Germinal center (tissue), 1 donor: ENCODE data around the gene IGF2.

ENCODE experiments used
- DNase-seq: peaks from one replicate; pipeline ENCODE4 v3.0.0; 2012; ENCODE audit warnings: mixed read lengths, low spot score

Gene IGF2

DNA sequence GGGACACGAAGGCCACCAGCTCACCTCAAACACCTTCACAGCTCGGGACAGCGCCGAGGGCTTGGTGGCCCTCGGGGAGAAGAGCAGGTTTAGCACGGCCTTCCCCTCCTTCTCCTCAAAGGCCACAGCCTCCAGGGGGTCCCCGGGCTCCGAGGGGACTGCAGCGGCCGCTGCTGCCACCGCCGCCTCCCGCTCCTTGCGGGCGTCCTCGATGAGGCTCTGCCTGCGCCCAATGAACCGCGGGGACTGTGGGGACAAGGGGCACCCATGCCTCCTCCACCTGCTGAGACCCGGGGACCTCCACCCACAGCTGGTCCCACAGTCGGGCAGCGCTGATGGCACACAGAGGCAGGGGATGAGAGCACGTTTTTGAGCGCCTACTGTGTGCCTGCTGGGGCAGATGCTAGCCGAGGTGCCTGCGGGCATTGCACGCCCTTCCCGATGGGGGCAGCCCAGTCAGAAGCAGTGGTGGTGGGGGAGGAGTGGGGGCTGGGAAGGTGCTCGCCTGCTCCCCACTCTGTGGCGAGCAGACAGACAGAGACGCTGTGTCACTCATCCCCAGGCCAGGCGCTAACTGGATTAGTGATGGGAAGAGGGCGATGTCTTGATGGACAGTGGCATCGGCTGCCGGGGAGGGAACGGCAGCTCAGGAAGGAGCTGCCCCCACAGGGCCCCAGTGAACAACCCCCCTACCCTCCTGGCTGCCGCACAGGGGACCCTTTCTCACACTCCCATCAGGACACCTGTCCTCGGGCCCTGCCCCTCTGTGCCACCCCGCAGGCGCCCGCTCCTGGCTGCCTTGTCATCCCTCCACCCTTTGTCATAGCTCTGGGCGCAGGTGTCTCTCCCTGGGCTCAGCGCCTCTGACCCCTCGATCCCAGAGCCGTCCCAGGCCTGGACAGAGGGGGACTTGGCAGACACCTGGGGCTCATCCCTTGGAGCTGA is 30.7 kb upstream of the IGF2 start:
- DNase-seq, result no peak

DNA sequence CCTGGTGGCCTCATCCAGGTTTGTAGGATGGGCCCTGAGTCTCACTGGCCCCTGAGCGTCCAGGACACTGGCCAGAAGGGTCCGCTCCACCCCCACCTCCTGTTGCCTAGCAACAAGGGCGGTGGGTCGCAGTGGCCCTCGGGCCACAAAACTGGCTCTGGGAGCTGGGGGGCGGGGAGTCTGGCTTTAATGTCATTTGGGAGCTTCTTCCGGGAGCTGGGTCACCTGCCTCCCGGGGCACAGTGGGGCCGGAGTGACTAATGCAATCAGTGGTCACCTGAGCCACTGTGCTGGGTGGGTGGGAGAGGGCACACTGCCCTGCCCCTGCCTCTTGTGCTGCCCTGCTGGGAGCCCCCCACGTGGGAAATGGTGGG is 29.8 kb upstream of the IGF2 start:
- DNase-seq, result no peak

DNA sequence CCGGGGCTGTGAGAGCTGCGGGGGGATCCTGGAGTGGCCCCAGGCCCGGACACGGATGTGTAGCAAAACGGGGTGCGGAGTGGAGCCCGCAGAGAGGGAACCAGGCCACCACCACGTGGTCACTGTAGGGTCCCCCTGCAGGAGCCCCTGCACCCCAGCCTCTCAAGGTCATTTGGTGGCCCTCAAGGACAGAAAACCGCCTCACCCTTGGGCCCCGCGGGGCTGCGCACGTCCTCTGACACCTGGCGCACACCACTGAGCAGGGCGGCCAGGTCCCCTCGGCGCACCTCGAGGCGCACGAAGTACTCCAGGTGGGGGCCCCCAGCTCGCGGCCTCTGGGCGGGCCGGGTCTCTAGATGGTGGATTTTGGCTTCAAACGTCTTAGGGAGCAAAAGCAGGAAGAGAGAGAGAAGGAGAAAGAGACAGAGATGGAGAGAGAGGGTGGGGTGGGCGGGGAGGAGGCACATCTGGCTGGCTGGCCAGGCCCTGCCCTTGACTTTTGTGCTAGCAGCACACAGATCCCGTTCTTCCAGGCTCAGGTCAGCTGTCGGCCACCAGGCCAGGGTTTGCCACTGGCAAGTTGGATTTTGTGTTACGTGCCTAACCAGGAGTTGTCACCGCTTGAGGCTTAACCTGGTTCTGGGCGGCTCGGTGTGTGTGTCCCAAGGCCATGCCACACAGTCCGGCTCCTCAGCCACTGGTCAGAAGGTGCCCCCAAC is 29.3 kb upstream of the IGF2 start:
- DNase-seq, result no peak

DNA sequence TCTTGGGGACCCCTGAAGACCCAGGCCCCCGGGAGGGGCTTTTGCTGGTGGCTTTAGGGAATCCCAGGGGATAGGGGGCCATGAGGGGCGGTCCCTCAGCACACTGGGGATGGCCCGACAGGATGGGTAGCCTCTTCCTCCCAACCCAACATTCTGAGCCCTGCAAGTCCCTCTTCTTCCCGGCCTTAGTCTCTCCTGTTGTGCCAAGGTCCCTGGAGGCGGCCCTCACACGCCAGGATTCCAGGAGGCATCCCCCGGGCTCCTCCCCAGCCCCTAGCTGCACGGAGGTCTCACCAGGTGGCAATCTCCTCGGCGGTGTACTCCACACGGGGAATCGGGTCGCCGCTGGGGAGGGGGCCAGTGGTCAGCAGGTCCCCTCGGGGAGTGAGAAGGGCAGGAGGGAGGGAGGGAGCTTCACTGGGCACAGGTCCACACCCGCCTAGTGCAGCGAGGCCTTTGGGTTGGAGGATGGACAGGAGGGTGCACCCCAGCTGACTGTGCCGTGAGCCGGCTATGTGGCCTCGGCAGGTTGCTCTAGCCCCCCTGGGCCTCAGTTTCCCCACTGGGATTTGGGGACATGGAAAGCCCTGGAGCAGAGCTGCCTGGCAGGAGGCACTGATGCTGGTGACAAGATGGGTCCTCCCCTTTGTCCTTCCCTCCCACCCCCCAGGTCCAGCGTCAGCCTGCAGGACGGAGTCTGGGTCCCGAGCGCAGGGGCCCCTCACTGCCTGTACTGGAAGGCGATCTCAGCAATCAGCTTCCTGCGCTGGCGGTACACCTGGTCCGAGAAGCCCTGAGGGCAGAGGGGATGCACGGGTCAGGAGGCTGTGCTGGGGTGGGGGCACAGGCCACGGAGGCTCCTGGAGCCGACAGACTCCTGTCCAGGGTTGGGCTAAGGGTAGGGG is 28.2 kb upstream of the IGF2 start:
- DNase-seq, result no peak

DNA sequence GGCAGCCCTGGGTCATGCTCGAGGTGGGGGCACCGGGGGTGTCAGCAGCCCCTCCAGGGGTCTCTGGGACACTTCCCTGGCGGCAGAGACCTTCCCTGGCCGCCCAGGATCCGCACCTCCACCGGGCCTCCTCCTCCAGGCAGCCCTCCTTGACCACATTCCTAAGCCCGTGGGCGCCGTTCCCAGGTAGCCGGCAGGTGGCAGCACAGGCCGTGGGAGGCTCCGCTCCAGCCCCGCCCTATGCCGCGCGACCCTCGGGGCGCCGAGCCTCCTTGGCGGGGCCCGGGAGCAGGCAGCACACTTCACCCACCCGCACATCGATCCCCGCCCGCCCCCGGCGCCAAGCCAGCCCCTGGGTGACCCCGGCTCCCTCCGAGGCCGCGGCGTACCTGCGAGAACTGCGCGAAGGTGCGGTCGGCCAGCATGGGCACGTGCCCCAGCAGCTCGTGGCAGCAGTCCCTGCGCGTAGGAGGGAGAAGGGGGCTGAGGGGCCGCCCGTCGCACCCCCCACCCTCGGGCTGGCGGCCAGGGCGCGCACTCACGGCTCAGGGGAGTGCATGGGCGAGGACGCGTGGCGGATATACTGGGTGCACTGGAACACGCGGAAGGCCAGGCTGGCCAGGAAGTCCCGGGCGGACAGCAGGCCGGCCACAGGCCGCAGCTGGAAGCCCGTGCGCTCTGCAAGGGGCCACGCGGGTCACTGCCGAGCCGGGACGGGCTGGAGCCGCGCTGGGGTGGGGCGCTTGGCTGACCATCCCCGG is 27.1 kb upstream of the IGF2 start:
- DNase-seq, result peak; percentile 55

DNA sequence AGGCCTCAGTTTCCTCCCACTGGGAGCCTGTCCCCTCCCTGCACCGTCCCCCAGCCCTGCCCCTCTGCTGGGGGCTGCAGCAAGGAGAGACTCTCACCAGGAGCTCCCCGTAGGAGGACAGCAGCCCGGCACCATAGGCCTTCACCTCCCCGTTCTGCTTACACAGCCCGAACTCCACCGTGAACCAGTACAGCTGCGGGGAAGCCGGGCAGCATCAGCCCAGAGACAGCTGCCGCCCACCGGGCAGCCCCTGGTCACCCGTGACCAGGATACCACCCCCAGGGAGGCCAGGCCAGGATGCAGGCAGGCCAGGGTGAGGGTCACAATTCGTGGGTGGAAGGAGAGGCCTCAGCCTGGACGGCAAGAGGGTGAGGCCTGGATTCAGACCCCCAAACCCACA is 26.4 kb upstream of the IGF2 start:
- no peak for DNase-seq

DNA sequence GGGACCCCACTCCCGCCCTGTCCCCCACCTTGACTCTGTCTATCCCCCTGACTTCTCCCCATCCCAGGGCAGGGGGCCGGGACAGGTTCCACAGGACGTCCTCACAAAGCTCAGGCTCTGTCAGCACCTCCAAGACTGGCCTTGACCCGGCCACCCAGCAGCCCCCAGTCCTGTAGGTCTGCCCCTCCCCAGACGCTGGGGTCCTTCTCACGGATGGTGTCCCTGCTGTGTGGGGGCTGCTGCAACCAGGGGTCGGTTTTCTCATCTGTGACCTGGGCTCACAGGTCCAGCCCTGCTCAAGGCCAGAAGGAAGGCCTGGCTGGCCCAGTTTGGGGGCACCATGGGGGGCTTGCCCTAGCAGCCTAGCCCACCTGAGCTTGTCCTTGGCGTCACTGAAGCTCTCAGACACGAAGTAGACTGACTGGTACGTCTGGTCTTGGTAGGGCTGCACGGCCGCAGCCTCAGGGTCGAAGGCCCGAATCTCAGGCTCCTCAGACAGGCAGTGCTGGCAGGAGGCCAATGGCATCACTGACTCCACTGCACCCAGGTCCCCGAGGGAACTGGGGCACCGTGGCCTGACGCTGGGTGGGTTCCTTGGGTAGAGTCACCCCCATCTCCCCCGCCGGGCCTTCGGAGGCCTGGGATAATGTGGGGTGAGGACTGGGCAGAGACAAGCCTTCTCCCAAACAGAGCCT is 25.8 kb upstream of the IGF2 start:
- no peak for DNase-seq

DNA sequence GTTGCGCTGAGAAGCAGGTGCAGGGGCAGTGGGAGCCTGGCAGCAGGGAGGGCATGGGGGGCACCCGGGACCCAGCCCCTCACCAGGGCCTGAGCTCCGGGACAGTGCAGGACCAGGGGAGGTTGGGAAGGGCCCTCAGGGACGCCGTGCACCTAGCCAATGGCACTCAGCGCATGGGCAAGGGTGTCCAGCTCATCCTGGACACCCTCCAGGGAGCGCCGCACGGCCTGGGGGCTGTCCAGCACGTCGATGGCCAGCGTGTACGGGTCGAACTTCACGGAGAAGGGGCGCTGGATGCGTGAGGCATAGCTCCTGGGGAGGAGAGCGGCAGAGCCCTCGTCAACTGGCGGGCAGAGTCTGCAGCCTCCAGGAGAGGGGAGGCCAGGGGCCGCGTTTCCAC is 24.9 kb upstream of the IGF2 start:
- DNase-seq, result no peak

DNA sequence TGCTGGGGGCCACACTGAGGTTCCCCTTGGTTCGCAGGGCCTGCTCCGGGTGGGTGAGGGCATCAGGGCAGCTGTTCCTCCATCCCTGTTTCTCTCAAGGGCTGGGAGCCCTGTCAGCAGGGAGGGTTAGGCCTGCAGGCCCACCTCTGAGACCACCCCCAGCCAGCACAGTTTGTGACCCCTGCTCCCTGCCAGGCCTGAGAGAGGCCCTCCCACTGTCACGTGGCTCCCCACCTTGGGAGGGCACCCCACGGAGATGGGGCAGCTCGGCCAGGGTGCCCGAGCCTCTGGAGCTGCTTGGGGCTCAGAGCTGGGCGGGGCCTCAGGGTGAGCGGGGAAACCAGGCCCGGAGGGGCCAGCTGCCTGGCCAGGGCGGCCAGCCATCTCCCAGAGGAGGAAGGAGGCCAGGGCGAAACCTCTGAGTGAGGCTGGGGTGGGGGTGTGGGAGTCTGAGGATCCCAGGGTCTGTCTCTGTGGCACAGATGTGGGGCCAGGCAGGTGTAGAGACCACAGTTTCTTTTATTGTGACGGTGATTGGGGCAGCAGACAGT is 24.3 kb upstream of the IGF2 start:
- DNase-seq, result no peak

DNA sequence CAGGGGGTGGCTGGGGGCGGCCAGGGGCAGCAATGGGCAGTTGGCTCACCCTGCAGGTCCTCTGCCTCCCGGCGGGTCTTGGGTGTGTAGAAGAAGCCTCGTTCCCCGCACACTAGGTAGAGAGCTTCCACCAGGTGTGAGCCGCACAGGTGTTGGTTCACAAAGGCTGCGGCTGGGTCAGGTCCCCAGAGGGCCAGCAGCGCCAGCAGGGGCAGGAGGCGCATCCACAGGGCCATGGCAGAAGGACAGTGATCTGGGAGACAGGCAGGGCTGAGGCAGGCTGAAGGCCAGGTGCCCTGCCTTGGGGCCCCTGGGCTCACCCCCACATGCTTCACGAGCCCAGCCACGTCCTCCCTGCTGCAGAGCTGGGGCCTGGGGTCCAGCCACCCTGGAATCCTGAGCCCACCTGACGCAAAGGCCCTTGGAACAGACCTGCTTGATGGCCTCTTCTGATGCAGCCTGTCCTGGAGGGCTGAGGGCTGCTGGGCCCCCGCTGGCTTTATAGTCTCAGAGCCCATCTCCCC is 21.6 kb upstream of the IGF2 start, which contains the start of gene INS:
TSS of gene INS (minus strand) at position 474 of the 524 bp plus-strand sequence. CDS start at position 236, 238 bp downstream.
- no peak for DNase-seq

DNA sequence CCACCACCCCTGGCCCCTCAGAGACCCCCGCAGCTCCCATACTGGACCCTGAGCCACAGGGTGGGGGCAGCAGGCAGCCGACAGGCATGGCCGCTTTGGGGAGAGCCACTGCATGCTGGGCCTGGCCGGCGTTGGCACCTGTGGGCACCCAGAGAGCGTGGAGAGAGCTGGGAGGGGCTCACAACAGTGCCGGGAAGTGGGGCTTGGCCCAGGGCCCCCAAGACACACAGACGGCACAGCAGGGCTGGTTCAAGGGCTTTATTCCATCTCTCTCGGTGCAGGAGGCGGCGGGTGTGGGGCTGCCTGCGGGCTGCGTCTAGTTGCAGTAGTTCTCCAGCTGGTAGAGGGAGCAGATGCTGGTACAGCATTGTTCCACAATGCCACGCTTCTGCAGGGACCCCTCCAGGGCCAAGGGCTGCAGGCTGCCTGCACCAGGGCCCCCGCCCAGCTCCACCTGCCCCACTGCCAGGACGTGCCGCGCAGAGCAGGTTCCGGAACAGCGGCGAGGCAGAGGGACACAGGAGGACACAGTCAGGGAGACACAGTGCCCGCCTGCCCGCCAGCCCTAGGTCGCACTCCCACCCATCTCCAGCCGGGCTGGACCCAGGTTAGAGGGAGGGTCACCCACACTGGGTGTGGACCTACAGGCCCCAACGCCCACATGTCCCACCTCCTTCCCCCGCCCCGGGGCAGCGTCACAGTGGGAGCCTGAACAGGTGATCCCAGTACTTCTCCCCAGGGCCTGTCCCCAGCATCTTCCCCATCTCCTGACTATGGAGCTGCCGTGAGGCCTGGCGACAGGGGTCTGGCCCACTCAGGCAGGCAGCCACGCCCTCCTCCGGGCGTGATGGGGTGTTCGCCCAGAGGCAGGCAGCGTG is 20.6 kb upstream of the IGF2 start:
- no peak for DNase-seq

DNA sequence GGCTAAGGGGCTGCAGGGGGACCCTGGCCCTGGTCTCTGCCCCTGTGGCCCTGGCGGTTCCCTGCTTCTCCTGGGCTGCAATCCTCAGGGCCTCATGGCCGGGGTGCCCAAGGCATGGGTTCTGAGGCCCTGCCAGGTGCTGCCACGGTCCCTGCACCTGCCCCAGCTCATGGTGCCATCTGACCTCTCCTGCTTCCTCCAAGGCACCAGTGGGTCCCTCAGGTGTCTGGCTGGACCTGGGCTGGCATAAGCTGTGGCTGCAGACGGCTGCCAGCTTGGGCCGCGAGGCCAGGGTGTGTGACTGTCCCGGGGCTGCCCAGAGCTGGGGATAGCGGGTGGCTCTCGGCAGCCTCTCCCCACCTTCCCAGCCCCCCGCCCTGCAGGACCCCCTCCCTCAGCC is 19.8 kb upstream of the IGF2 start:
- no peak for DNase-seq

DNA sequence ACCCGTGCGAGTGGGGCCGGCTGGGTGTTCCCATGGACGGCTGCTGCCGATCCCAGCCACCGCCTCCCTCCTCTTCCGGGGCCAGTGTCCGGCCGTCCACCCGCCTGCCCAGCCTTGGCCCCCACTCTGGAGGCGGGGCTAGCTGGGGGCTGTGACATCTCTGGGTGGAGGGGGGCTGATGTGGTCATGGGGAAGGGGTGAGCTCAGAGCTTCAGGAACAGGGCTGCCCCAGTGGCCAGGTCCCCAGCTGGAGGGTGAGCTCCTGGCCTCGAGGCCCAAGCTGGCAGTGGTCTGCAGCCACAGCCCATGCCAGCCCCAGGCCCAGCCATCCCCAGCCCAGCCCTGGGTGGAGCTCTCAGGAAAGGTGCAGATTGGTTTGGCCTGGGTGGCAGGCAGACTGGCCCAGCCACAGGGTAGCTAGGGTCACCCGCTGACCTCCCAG is 19.1 kb upstream of the IGF2 start:
- DNase-seq, result no peak

DNA sequence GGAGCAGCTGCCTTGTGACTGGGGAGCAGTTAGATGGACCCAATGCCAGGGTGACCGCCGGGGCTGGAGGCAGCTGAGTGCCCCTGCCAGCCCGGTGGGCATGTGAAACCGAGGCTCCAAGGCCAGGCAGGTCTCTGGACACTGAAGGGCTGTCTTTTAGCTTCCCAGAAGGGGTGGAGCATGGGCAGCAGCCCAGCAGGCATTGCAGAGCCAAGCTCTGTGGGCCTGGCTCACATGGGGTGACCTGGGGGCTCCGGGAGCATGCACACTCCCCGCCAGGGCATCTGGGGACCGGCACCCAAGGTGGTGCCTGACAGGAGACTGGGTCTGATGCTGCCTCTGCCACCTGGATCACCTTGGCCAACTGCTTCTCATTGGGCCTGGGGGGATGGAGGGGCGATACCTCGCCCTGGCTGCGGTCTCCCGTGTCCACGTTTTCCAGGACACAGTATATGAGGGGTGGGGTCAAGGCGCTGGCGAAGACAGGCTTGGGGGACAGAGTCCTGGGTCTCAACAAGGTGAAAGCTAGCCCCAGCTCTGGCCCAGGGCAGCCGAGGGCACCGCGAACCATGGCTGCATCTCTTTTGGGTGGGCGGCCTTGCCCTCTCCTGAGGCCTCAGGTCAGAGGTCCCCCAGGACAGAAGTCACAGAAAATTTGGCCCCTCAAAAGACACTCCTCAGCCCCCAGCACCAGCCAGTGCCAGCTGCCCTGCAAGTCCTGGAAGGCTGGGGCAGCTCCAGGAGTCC is 18.3 kb upstream of the IGF2 start:
- DNase-seq, result no peak

DNA sequence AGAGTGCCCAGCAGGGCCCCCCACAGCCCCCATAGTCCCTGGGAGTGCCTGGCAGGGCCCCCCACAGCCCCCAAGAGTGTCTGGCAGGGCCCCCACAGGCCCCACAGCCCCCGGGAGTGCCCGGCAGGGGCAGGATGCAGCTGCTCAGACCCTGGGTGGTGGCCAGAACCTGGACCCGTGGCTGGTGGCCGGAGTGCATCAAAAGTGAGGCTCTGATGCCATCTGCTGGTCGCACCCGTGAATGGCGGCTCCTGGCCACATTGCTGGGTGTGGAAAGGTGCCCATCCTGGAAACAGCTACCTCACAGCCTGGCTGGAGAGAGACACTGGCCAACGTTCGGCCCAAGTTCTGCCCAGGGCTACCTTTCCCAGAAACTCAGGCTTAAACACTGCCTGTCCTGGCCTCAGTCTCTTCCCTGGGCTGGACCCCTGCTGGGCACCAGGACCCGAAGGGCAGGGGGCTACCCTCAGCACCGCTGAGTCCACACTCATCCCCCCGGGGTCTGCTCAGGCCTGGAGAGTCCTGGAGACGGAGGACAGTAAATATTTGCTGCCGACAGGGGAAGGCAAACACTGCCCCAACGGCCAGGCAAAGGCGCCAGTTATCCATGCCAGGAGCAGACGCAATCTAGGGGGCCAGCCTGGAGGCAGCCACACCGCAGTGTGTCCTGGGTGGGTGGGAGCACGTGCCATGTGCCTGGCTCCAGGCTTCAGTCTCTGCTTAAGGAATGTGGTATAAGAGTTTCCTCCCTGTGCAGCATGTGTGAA is 17.4 kb upstream of the IGF2 start:
- peak; percentile 67 for DNase-seq

DNA sequence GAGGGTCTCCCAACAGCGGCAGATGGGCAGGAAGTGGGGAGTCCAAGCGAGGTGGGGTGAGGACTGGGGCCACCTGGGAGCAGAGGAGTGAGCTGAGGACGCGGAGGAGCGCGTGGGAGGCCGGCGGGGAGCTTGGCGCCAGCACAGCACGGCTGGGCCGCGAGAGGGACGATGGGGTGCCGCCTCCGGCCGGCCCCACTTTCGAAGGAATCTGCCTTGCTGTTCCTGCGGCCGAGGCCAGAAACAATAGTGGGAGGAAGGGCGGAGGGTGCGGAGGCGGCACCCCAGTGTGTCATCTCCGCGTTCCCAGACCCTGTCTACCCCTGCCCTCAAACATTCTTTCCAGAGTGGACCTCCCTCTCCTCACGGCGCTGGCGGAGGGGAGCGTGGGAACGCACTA is 16.3 kb upstream of the IGF2 start:
- DNase-seq, result no peak

DNA sequence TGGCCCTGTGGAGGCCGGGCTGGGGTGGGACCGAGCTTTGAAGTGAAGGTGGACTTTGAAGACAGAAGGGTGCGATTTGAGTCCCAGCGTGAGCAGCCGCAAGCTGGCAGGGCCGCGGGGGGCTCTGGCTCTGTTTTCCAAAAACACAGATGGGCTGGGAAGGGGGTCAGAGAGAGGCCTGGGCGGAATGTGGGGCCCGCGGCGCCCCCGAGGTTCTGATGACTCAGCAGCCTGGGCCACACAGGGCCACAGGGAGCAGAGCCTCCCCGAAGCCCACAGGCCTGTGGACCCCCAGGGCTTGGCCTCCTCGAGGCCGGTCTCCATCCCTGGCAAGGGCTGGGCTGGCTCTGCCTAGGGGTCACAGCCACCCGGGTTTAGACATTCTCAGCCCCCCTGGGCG is 15.7 kb upstream of the IGF2 start:
- DNase-seq, result no peak

DNA sequence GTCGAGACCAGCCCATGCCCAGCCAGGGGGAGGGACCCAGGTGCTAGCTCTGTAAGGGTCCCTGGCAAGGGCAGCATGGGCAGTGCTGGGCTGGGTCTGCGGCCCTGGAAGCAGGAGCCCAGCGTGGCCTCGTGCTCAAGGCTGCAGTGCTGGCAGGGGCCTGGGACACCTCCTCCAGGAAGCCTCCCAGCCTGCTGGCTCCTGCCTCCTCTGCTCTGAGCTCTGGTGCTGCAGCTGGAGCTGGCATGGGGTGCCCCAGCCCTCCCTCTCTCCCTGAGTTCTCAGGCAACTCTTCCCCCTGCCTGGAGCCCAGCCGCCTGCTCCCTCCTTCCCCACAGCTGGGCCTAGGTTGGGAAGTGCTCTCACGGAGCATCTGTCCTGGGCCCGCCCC is 15.0 kb upstream of the IGF2 start:
- DNase-seq, result no peak
